Thyroid gland (tissue), 4 donors: ENCODE results near the gene KRT86.
A peak's percentile ranks its signal among the peaks of the same experiment; 100 is the strongest.

Experiments
- CTCF ChIP-seq, 6 experiments: fragments of 200-600 bp in 3 of 6; fragments of 450-650 bp in 3 of 6; sonication (generic) in 3 of 6; IDR thresholded peaks; one replicate each; pipeline ENCODE4 v1.5.1; 2016 to 2019; ENCODE audit warnings: antibody characterized with exemption in 6 of 6, mild to moderate bottlenecking in 2 of 6, inconsistent platforms in 1 of 6, moderate library complexity in 1 of 6
- POLR2A ChIP-seq, 2 donors: fragments of 450-650 bp; IDR thresholded peaks; one replicate each; pipeline ENCODE4 v1.6.1; 2017; ENCODE audit warnings: antibody characterized with exemption in 2 of 2, mild to moderate bottlenecking in 2 of 2, moderate library complexity in 1 of 2

GRCh38 chr12:52231305-52232202 lies 42.9 kb upstream of the KRT86 start:
- TF ChIP-seq POLR2A (IDR thresholded peaks at IDR 0.05) (peak in 1 of 2 donors; percentile 27), CTCF (IDR thresholded peaks at IDR 0.05) (no peak)
